NCI-H146 (cell line): ENCODE data around the gene PRM3.
A peak's percentile ranks its signal among the peaks of the same experiment; 100 is the strongest.
"Not testable (repeated sequence)": the region's sequence is repeated elsewhere in the genome, so short reads cannot be mapped to it uniquely, and the experiment has no call there.

ENCODE experiments used
- DNase-seq: peaks from one replicate; lab custom pipeline; 2025; lab: John Stamatoyannopoulos, UW

PRM3 gene

GRCh38 chr16:11303405-11304138 is 30.1 kb upstream of the PRM3 start:
- no peak for DNase-seq

GRCh38 chr16:11302977-11303376 is 29.5 kb upstream of the PRM3 start:
- DNase-seq: peak; percentile 69

GRCh38 chr16:11301645-11302501 is 28.4 kb upstream of the PRM3 start:
- no peak for DNase-seq

GRCh38 chr16:11300560-11300892 is 27.1 kb upstream of the PRM3 start:
- DNase-seq: no peak

- no peak for DNase-seq
These were observed 26.6 kb upstream of the PRM3 start for GRCh38 chr16:11299865-11300559.

- DNase-seq: not testable (repeated sequence)
These were observed 25.6 kb upstream of the PRM3 start for GRCh38 chr16:11298950-11299547.

- no peak for DNase-seq
These were observed 24.9 kb upstream of the PRM3 start for GRCh38 chr16:11298143-11298900.

- DNase-seq: peak; percentile 61
These were observed 24.2 kb upstream of the PRM3 start for GRCh38 chr16:11297492-11298142.

GRCh38 chr16:11296706-11297491 is 23.5 kb upstream of the PRM3 start:
- no peak for DNase-seq

GRCh38 chr16:11296351-11296705 is 22.9 kb upstream of the PRM3 start:
- no peak for DNase-seq

GRCh38 chr16:11295672-11296071 is 22.2 kb upstream of the PRM3 start:
- DNase-seq: no peak

GRCh38 chr16:11292076-11292748 is 18.8 kb upstream of the PRM3 start:
- DNase-seq: no peak

- no peak for DNase-seq
These were observed 17.8 kb upstream of the PRM3 start for GRCh38 chr16:11291091-11291703.

GRCh38 chr16:11290102-11290893 is 16.9 kb upstream of the PRM3 start:
- DNase-seq: no peak

- DNase-seq: not testable (repeated sequence)
These were observed 16.3 kb upstream of the PRM3 start for GRCh38 chr16:11289696-11290095.

- DNase-seq: no peak
These were observed 15.8 kb upstream of the PRM3 start for GRCh38 chr16:11289202-11289601.

GRCh38 chr16:11285842-11286241 is 12.4 kb upstream of the PRM3 start:
- no peak for DNase-seq

GRCh38 chr16:11283820-11284248 is 10.4 kb upstream of the PRM3 start:
- DNase-seq: no peak
